Measurements from ENCODE around the gene MRPL27. TPM values are rescaled to one million over a fixed set of nuclear protein-coding genes. Genes with fewer than 3 reads are reported as not detected.

Gene MRPL27
- total RNA-seq, 1 donor from 2014 or later: 77.2 TPM

DNA sequence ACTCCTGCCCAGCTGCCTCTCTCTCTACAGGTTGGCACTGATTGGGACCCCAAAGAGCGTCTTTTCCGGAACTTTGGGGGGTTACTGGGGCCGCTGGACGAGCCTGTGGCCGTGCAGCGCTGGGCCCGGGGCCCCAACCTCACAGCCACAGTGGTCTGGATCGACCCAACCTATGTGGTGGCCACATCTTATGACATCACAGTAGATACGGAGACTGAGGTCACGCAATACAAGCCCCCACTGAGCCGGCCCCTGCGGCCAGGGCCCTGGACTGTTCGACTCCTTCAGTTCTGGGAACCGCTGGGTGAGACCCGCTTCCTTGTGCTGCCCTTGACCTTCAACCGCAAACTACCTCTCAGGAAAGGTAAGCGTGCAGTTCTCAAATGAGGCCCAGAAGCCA, 14.8 kb downstream of the MRPL27 start:
- H3K4me1 Mint-ChIP-seq (ENCODE audit: low read depth, unreplicated experiment): peaks cover 8% of the 10 kb centered on the region
- TF ChIP-seq CTCF (IDR thresholded peaks at IDR 0.05; ENCODE audit: partially characterized antibody, unreplicated experiment): no peak

GRCh38 chr17:50356892-50357510, 16.0 kb downstream of the MRPL27 start:
- no peak for DNase-seq
- H3K36me3 Mint-ChIP-seq (ENCODE audit: unreplicated experiment): no peaks in the 10 kb centered on the region
- no peak overlapping the region for H3K27ac Mint-ChIP-seq (ENCODE audit: unreplicated experiment)
- H3K9me3 Mint-ChIP-seq (ENCODE audit: unreplicated experiment): peaks cover 2% of the 10 kb centered on the region
- no peak overlapping the region for H3K4me3 Mint-ChIP-seq (ENCODE audit: unreplicated experiment)
- H3K27me3 Mint-ChIP-seq (ENCODE audit: unreplicated experiment): peaks cover 13% of the 10 kb centered on the region
- H3K4me1 Mint-ChIP-seq (ENCODE audit: low read depth, unreplicated experiment): peaks cover under 1% of the 10 kb centered on the region
- no peak for TF ChIP-seq CTCF (IDR thresholded peaks at IDR 0.05; ENCODE audit: partially characterized antibody, unreplicated experiment)

More for the DNA sequence above, 14.8 kb downstream of the MRPL27 start:
- H3K9me3 Mint-ChIP-seq (ENCODE audit: unreplicated experiment): peaks cover 9% of the 10 kb centered on the region
- DNase-seq: no peak
- peaks cover 9% of the 10 kb centered on the region for H3K27me3 Mint-ChIP-seq (ENCODE audit: unreplicated experiment)
- no peak overlapping the region for H3K4me3 Mint-ChIP-seq (ENCODE audit: unreplicated experiment)
- no peak overlapping the region for H3K27ac Mint-ChIP-seq (ENCODE audit: unreplicated experiment)
- H3K36me3 Mint-ChIP-seq (ENCODE audit: unreplicated experiment): no peaks in the 10 kb centered on the region

GRCh38 chr17:50356418-50356817, 16.6 kb downstream of the MRPL27 start:
- Mint-ChIP-seq H3K27me3 (ENCODE audit: unreplicated experiment) (peaks cover 13% of the 10 kb centered on the region), H3K27ac (ENCODE audit: unreplicated experiment) (no peak overlapping the region), H3K36me3 (ENCODE audit: unreplicated experiment) (no peaks in the 10 kb centered on the region), H3K4me3 (ENCODE audit: unreplicated experiment) (no peak overlapping the region), H3K9me3 (ENCODE audit: unreplicated experiment) (peaks cover 3% of the 10 kb centered on the region), H3K4me1 (ENCODE audit: low read depth, unreplicated experiment) (no peaks in the 10 kb centered on the region)
- DNase-seq: no peak
- TF ChIP-seq CTCF (IDR thresholded peaks at IDR 0.05; ENCODE audit: partially characterized antibody, unreplicated experiment): no peak

DNA sequence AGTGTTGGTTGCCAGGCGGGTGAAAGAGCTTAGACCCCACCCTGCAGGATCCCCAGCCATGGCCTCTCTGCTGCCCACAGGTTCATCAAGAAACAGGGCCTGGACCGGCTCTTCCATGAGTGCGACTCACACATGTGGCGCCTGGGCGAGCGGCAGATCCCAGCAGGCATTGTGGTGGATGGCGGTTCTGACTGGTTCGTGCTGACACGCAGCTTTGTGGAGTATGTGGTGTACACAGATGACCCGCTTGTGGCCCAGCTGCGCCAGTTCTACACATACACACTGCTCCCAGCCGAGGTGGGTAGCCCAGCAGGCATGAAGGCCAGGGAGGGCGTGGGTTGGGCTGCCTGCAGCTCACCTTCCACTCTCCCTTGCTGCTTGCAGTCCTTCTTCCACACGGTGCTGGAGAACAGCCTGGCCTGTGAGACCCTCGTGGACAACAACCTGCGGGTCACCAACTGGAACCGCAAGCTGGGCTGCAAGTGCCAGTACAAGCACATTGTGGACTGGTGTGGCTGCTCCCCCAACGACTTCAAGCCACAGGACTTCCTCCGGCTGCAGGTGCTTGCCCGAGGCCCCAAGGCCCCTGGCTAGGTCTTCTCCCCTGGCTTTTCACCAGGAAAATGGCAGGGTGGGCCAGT, 17.2 kb downstream of the MRPL27 start:
- Mint-ChIP-seq H3K27ac (ENCODE audit: unreplicated experiment) (no peak overlapping the region), H3K27me3 (ENCODE audit: unreplicated experiment) (peaks cover 13% of the 10 kb centered on the region), H3K36me3 (ENCODE audit: unreplicated experiment) (no peaks in the 10 kb centered on the region), H3K9me3 (ENCODE audit: unreplicated experiment) (peaks cover 4% of the 10 kb centered on the region), H3K4me1 (ENCODE audit: low read depth, unreplicated experiment) (no peaks in the 10 kb centered on the region), H3K4me3 (ENCODE audit: unreplicated experiment) (no peak overlapping the region)
- no peak for DNase-seq
- no peak for TF ChIP-seq CTCF (IDR thresholded peaks at IDR 0.05; ENCODE audit: partially characterized antibody, unreplicated experiment)

GRCh38 chr17:50355336-50355700, 17.7 kb downstream of the MRPL27 start:
- H3K4me3 Mint-ChIP-seq (ENCODE audit: unreplicated experiment): no peak overlapping the region
- TF ChIP-seq CTCF (IDR thresholded peaks at IDR 0.05; ENCODE audit: partially characterized antibody, unreplicated experiment): no peak
- DNase-seq: no peak
- H3K27ac Mint-ChIP-seq (ENCODE audit: unreplicated experiment): no peak overlapping the region
- no peaks in the 10 kb centered on the region for H3K36me3 Mint-ChIP-seq (ENCODE audit: unreplicated experiment)
- no peaks in the 10 kb centered on the region for H3K4me1 Mint-ChIP-seq (ENCODE audit: low read depth, unreplicated experiment)
- peaks cover 6% of the 10 kb centered on the region for H3K9me3 Mint-ChIP-seq (ENCODE audit: unreplicated experiment)
- peaks cover 13% of the 10 kb centered on the region for H3K27me3 Mint-ChIP-seq (ENCODE audit: unreplicated experiment)
